ENCODE results near the gene HMBS. TPM values are rescaled to one million over a fixed set of nuclear protein-coding genes. Genes with fewer than 3 reads are reported as not detected.

The HMBS gene
- total and polyA plus RNA-seq, 2 of the 8 experiments (the other 6 are each of a cell fraction or from before 2014, with no cell fraction given), result 69.3 to 109 TPM

- Histone ChIP-seq H3K4me1 (replicated peaks in 1 of 4; ENCODE audit: control insufficient read depth in 3 of 4, insufficient read depth in 4 of 4, low read length in 3 of 4) (no peaks in the 10 kb centered on the region), H2BK12ac (ENCODE audit: low read depth, low read length) (no peak overlapping the region), H3K23me2 (ENCODE audit: low read depth, low read length) (no peaks in the 10 kb centered on the region), H2BK120ac (replicated peaks; ENCODE audit: low read depth, low read length) (no peak overlapping the region), H3K27me3 (replicated peaks in 1 of 4; ENCODE audit: control insufficient read depth in 3 of 4, extremely low read depth in 1 of 4, insufficient read depth in 3 of 4, low read length in 3 of 4) (no peaks in the 10 kb centered on the region), H2BK20ac (ENCODE audit: low read length) (no peak overlapping the region), H3K4me2 (ENCODE audit: insufficient read depth in 1 of 2, low read depth in 2 of 2, low read length in 2 of 2) (no peak overlapping the region), H3K56ac (replicated peaks; ENCODE audit: insufficient read length, low read depth, low read length) (no peak overlapping the region), H3K79me1 (ENCODE audit: low read depth, low read length) (no peaks in the 10 kb centered on the region; the same call in 1 of the 2 replicates), H4K91ac (replicated peaks; ENCODE audit: insufficient read length, low read length) (no peak overlapping the region), H3K18ac (ENCODE audit: extremely low read depth, low read length) (no peak overlapping the region), H2AFZ (ENCODE audit: low read length) (no peak overlapping the region), H2BK15ac (ENCODE audit: low read length) (no peak overlapping the region), H3K9ac (replicated peaks in 1 of 4; ENCODE audit: extremely low read depth in 1 of 4, low read depth in 3 of 4, low read length in 3 of 4) (no peak overlapping the region), H4K5ac (ENCODE audit: insufficient read length, low read depth, low read length) (no peak overlapping the region), H3K4ac (replicated peaks; ENCODE audit: insufficient read length, low read depth, low read length) (no peak overlapping the region), H2AK5ac (ENCODE audit: low read depth, low read length) (no peak overlapping the region), H3K36me3 (ENCODE audit: control insufficient read depth in 2 of 4, insufficient read depth in 4 of 4, low read length in 3 of 4) (peaks cover 11 to 57% (median 38%) of the 10 kb centered on the region in 4 experiments), H4K20me1 (replicated peaks in 1 of 2; ENCODE audit: control insufficient read depth in 1 of 2, insufficient read depth in 2 of 2, low read length in 2 of 2) (no peaks in the 10 kb centered on the region), H3K27ac (ENCODE audit: low read depth, low read length) (no peak overlapping the region), H3K23ac (ENCODE audit: insufficient read length) (no peak overlapping the region), H3K9me3 (ENCODE audit: insufficient read depth in 2 of 2, low read depth in 1 of 2, low read length in 1 of 2) (no peaks in the 10 kb centered on the region), H4K8ac (ENCODE audit: extremely low read depth, insufficient read depth, low read length) (no peak overlapping the region), H3K4me3 (ENCODE audit: extremely low read depth in 1 of 4, insufficient read depth in 2 of 4, low read depth in 3 of 4, low read length in 4 of 4) (no peak overlapping the region), H2BK5ac (ENCODE audit: low read depth, low read length) (no peak overlapping the region), H3K79me2 (ENCODE audit: control insufficient read depth in 1 of 2, insufficient read depth in 2 of 2, low read length in 2 of 2) (no peaks in the 10 kb centered on the region), H3K14ac (ENCODE audit: insufficient read length) (no peak overlapping the region)
- 93% methylated on average over 19 of the region's 19 CpGs; no CpG with 5 or more reads in 1 of the 2 experiments for WGBS, 2 experiments (ENCODE audit: extremely low coverage in 1 of 2, insufficient coverage in 1 of 2, insufficient read length in 1 of 2, insufficient replicate concordance in 2 of 2, low coverage in 1 of 2, low lambda C conversion rate in 2 of 2, missing lambda C conversion rate in 1 of 2)
- DNase-seq (ENCODE audit: low read depth in 1 of 2, low spot score in 2 of 2) (no peak), FAIRE-seq (no peak)
- CTCF ChIA-PET (ENCODE audit: partially characterized antibody), result interaction anchor here (1.0 to 1.5 kb wide), 2 partner anchors 56 to 73 kb away, joined by 3 to 5 read pairs; no protein-coding TSS in a partner anchor
- POLR2A ChIA-PET (ENCODE audit: partially characterized antibody), result interaction anchor here (0.6 to 7.5 kb wide), 5 partner anchors 11 to 38 kb away, joined by 3 to 38 read pairs (median 4); partner anchors contain the start of gene VPS11
- TF ChIP-seq TBP (IDR thresholded peaks at IDR 0.05; ENCODE audit: low read depth, low read length), result no peak
- TF ChIP-seq JUND (IDR thresholded peaks at IDR 0.05; ENCODE audit: low read length), result no peak
- TF ChIP-seq TEAD4 (IDR thresholded peaks at IDR 0.05; ENCODE audit: low read depth, low read length), result no peak
- TF ChIP-seq MAFK (IDR thresholded peaks at IDR 0.05; ENCODE audit: low read depth, low read length), result no peak
- TF ChIP-seq SP1 (IDR thresholded peaks at IDR 0.05; ENCODE audit: low read depth, low read length), result no peak
- no peak for TF ChIP-seq SRF (IDR thresholded peaks at IDR 0.05; ENCODE audit: low read depth, low read length)
- no peak for TF ChIP-seq SIRT6 (IDR thresholded peaks at IDR 0.05; ENCODE audit: low read length)
- TF ChIP-seq ATF3 (IDR thresholded peaks at IDR 0.05; ENCODE audit: insufficient read depth, low read depth, low read length), result no peak
- no peak for TF ChIP-seq KDM1A (IDR thresholded peaks at IDR 0.05; ENCODE audit: borderline replicate concordance, low read length)
- TF ChIP-seq CBX8 (IDR thresholded peaks at IDR 0.05; ENCODE audit: borderline replicate concordance, low read depth, low read length), result no peak
- no peak for TF ChIP-seq POLR2AphosphoS5 (IDR thresholded peaks at IDR 0.05; ENCODE audit: low read depth, low read length)
- no peak for TF ChIP-seq CHD1 (IDR thresholded peaks at IDR 0.05; ENCODE audit: low read depth, low read length)
These were observed 5.8 kb upstream of the HMBS start for GRCh38 chr11:119078675-119079420.
